ENCODE results near the gene LIMK1.

GRCh38 chr7:74074770-74075169, 8.8 kb upstream of the LIMK1 start:
- TF ChIP-seq CTCF (IDR thresholded peaks at IDR 0.05; ENCODE audit: borderline replicate concordance, extremely low read depth, low read length, poor library complexity, severe bottlenecking) (no peak), EZH2 (IDR thresholded peaks at IDR 0.05; ENCODE audit: borderline replicate concordance, low read depth, low read length, severe bottlenecking) (no peak)

All from DND-41 (cell line).